Omental fat pad (tissue), 4 donors: ENCODE data around the gene TRIO. TPM values are rescaled to one million over a fixed set of nuclear protein-coding genes. Genes with fewer than 3 reads are reported as not detected.

Experiments
- ATAC-seq: fragments of 150-250 bp; one replicate; pipeline ENCODE4 v1.9.1; 2016; ENCODE audit warnings: mild to moderate bottlenecking, moderate library complexity; ENCODE audit not compliant: low FRiP score
- DNase-seq: peaks from one replicate; pipeline ENCODE4 v3.0.0-alpha.2; 2019; ENCODE audit warnings: low spot score
- CTCF ChIP-seq, 3 donors: fragments of 450-650 bp; IDR thresholded peaks; one replicate each; pipeline ENCODE4 v1.5.1; 2016 to 2017; ENCODE audit warnings: antibody characterized with exemption in 3 of 3, mild to moderate bottlenecking in 3 of 3, moderate library complexity in 2 of 3
- total RNA-seq, 4 donors: library from RNA; depleted of rRNA; stranded (reverse); fragments of >200 nt; gene quantifications; one replicate each; pipeline ENCODE4 v1.1.0, GENCODE V29; 2016

TRIO gene
- total RNA-seq, 4 donors from 2014 or later: 125 to 370 (median 193) TPM

- TF ChIP-seq CTCF (IDR thresholded peaks at IDR 0.05): no peak
- no peak for ATAC-seq
- no peak for DNase-seq
Observed at GRCh38 chr5:14313986-14314690, 171.0 kb downstream of the TRIO start.

- ATAC-seq (no peak), DNase-seq (no peak)
- TF ChIP-seq CTCF (IDR thresholded peaks at IDR 0.05): no peak
Observed at GRCh38 chr5:14316471-14316870, 173.3 kb downstream of the TRIO start.

GRCh38 chr5:14319102-14319501 is 176.0 kb downstream of the TRIO start:
- DNase-seq (no peak), ATAC-seq (no peak)
- no peak for TF ChIP-seq CTCF (IDR thresholded peaks at IDR 0.05)

- no peak for TF ChIP-seq CTCF (IDR thresholded peaks at IDR 0.05)
- DNase-seq (no peak), ATAC-seq (no peak)
Observed at GRCh38 chr5:14321936-14322335, 178.8 kb downstream of the TRIO start.

GRCh38 chr5:14322437-14323187 is 179.5 kb downstream of the TRIO start:
- ATAC-seq: no peak
- TF ChIP-seq CTCF (IDR thresholded peaks at IDR 0.05): no peak
- no peak for DNase-seq

- ATAC-seq: no peak
- no peak for TF ChIP-seq CTCF (IDR thresholded peaks at IDR 0.05)
- DNase-seq: no peak
Observed at GRCh38 chr5:14323466-14323865, 180.3 kb downstream of the TRIO start.

- no peak for TF ChIP-seq CTCF (IDR thresholded peaks at IDR 0.05)
- DNase-seq (no peak), ATAC-seq (no peak)
Observed at GRCh38 chr5:14325369-14325768, 182.2 kb downstream of the TRIO start.
